Loucy (cell line): Measurements from ENCODE around the gene SIRPA.

ENCODE experiments used
- EZH2phosphoT487 ChIP-seq: fragments of 200-600 bp; IDR thresholded peaks from 2 replicates; pipeline ENCODE4 v1.6.1; 2018; ENCODE audit warnings: antibody characterized with exemption, mild to moderate bottlenecking, moderate library complexity, borderline replicate concordance
- TF ChIP-seq, protein P1 (sequence below): fragments of 200-600 bp; sonication (generic); conservative IDR thresholded peaks from 2 replicates; pipeline ENCODE4 v1.5.1; 2014; ENCODE audit warnings: mild to moderate bottlenecking, antibody characterized with exemption, low read length

- TF ChIP-seq, protein P1, sequence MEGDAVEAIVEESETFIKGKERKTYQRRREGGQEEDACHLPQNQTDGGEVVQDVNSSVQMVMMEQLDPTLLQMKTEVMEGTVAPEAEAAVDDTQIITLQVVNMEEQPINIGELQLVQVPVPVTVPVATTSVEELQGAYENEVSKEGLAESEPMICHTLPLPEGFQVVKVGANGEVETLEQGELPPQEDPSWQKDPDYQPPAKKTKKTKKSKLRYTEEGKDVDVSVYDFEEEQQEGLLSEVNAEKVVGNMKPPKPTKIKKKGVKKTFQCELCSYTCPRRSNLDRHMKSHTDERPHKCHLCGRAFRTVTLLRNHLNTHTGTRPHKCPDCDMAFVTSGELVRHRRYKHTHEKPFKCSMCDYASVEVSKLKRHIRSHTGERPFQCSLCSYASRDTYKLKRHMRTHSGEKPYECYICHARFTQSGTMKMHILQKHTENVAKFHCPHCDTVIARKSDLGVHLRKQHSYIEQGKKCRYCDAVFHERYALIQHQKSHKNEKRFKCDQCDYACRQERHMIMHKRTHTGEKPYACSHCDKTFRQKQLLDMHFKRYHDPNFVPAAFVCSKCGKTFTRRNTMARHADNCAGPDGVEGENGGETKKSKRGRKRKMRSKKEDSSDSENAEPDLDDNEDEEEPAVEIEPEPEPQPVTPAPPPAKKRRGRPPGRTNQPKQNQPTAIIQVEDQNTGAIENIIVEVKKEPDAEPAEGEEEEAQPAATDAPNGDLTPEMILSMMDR, result no peak
- no peak for TF ChIP-seq EZH2phosphoT487
These were observed 46.8 kb upstream of the SIRPA start for GRCh38 chr20:1848373-1848772.
